GM19023 (cell line): ENCODE data around the gene FGF22.
"Not testable (repeated sequence)": the region's sequence is repeated elsewhere in the genome, so short reads cannot be mapped to it uniquely, and the experiment has no call there.

Source experiments
- ATAC-seq: cut with Tn5 transposase; IDR thresholded peaks from one replicate; pipeline ENCODE4 v1.9.1; 2021; ENCODE audit warnings: mild to moderate bottlenecking, moderate library complexity; ENCODE audit not compliant: unreplicated experiment

FGF22 gene

GRCh38 chr19:605061-605971 is 34.4 kb upstream of the FGF22 start:
- not testable (repeated sequence) for ATAC-seq

- ATAC-seq = no peak
These were observed 32.2 kb upstream of the FGF22 start for GRCh38 chr19:607301-608154.

GRCh38 chr19:608155-609003 is 31.3 kb upstream of the FGF22 start:
- ATAC-seq = no peak

GRCh38 chr19:609004-609346 is 30.7 kb upstream of the FGF22 start:
- no peak for ATAC-seq

GRCh38 chr19:610071-610800 is 29.4 kb upstream of the FGF22 start:
- no peak for ATAC-seq

- ATAC-seq = no peak
These were observed 28.7 kb upstream of the FGF22 start for GRCh38 chr19:610801-611480.

- no peak for ATAC-seq
These were observed 28.2 kb upstream of the FGF22 start for GRCh38 chr19:611481-611868.

GRCh38 chr19:612941-613340 is 26.7 kb upstream of the FGF22 start:
- ATAC-seq = no peak

GRCh38 chr19:613732-614567 is 25.7 kb upstream of the FGF22 start:
- no peak for ATAC-seq

- ATAC-seq = no peak
These were observed 24.1 kb upstream of the FGF22 start for GRCh38 chr19:615619-616018.

GRCh38 chr19:616062-616700 is 23.5 kb upstream of the FGF22 start:
- ATAC-seq = no peak

GRCh38 chr19:616747-617526 is 22.7 kb upstream of the FGF22 start:
- no peak for ATAC-seq

GRCh38 chr19:617551-618246 is 22.0 kb upstream of the FGF22 start:
- no peak for ATAC-seq

GRCh38 chr19:618247-618619 is 21.4 kb upstream of the FGF22 start:
- no peak for ATAC-seq

- ATAC-seq = no peak
These were observed 20.9 kb upstream of the FGF22 start for GRCh38 chr19:618674-619285.

GRCh38 chr19:619286-620002 is 20.2 kb upstream of the FGF22 start:
- ATAC-seq = no peak
